Measurements from ENCODE around the gene BCL2A1.

DNA sequence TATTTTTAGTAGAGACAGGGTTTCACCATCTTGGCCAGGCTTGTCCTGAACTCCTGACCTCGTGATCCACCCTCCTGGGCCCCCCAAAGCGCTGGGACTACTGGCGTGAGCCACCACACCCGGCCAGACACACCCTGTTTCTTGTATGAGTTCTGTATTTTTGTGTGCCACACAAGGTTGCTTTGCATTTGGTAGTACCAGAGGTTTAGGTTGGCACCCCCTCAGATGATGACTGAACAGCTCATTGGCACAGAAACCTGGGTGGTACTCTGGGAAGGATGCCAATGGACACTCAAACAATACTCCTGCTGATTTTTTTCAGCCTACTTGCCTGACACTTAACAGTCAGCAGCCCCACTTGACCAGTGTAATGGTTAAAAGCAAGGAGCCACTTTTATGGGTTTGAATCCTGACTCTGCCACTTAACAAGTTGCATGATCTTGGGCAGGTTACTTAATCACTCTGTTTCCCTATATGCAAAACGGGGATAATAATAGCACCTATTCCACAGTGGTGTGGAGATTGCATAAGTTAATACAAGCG lies 39.2 kb upstream of the BCL2A1 start:
- TF ChIP-seq, protein P1, sequence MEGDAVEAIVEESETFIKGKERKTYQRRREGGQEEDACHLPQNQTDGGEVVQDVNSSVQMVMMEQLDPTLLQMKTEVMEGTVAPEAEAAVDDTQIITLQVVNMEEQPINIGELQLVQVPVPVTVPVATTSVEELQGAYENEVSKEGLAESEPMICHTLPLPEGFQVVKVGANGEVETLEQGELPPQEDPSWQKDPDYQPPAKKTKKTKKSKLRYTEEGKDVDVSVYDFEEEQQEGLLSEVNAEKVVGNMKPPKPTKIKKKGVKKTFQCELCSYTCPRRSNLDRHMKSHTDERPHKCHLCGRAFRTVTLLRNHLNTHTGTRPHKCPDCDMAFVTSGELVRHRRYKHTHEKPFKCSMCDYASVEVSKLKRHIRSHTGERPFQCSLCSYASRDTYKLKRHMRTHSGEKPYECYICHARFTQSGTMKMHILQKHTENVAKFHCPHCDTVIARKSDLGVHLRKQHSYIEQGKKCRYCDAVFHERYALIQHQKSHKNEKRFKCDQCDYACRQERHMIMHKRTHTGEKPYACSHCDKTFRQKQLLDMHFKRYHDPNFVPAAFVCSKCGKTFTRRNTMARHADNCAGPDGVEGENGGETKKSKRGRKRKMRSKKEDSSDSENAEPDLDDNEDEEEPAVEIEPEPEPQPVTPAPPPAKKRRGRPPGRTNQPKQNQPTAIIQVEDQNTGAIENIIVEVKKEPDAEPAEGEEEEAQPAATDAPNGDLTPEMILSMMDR (conservative IDR thresholded peaks at IDR 0.05 in 1 of 2, IDR thresholded peaks at IDR 0.05 in 1 of 2; ENCODE audit: low read depth in 1 of 2, low read length in 2 of 2) = no peak
- no peak for TF ChIP-seq EZH2 (IDR thresholded peaks at IDR 0.05; ENCODE audit: low read length, missing control alignments)

Measured in fibroblast of lung (primary cell).